ENCODE data around the gene TMEM130.

DNA sequence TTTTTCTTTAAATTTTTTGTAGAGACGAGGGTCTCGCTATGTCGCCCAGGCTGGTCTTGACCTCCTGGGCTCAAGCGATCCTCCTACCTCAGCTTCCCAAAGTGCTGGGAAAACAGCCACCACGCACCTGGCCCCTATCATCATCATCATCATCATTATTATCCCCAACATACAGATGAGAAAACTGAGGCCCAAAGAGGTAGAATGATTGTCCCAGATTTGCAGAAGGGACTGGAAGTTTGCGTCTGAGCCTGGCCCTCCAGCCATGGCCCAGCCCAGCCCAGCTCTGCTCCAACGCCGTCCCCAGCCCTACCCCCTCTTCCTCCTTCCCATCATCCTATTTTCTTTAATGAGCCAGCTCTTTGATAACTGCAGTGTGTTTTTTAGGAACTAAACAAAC is 34.9 kb downstream of the TMEM130 start:
- TF ChIP-seq, protein P1, sequence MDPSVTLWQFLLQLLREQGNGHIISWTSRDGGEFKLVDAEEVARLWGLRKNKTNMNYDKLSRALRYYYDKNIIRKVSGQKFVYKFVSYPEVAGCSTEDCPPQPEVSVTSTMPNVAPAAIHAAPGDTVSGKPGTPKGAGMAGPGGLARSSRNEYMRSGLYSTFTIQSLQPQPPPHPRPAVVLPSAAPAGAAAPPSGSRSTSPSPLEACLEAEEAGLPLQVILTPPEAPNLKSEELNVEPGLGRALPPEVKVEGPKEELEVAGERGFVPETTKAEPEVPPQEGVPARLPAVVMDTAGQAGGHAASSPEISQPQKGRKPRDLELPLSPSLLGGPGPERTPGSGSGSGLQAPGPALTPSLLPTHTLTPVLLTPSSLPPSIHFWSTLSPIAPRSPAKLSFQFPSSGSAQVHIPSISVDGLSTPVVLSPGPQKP (IDR thresholded peaks at IDR 0.05; ENCODE audit: low read depth, low read length) = no peak
- no peak for TF ChIP-seq CEBPB (IDR thresholded peaks at IDR 0.05)
- TF ChIP-seq, protein P2, sequence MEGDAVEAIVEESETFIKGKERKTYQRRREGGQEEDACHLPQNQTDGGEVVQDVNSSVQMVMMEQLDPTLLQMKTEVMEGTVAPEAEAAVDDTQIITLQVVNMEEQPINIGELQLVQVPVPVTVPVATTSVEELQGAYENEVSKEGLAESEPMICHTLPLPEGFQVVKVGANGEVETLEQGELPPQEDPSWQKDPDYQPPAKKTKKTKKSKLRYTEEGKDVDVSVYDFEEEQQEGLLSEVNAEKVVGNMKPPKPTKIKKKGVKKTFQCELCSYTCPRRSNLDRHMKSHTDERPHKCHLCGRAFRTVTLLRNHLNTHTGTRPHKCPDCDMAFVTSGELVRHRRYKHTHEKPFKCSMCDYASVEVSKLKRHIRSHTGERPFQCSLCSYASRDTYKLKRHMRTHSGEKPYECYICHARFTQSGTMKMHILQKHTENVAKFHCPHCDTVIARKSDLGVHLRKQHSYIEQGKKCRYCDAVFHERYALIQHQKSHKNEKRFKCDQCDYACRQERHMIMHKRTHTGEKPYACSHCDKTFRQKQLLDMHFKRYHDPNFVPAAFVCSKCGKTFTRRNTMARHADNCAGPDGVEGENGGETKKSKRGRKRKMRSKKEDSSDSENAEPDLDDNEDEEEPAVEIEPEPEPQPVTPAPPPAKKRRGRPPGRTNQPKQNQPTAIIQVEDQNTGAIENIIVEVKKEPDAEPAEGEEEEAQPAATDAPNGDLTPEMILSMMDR (IDR thresholded peaks at IDR 0.05) = no peak
- TF ChIP-seq, protein P3, sequence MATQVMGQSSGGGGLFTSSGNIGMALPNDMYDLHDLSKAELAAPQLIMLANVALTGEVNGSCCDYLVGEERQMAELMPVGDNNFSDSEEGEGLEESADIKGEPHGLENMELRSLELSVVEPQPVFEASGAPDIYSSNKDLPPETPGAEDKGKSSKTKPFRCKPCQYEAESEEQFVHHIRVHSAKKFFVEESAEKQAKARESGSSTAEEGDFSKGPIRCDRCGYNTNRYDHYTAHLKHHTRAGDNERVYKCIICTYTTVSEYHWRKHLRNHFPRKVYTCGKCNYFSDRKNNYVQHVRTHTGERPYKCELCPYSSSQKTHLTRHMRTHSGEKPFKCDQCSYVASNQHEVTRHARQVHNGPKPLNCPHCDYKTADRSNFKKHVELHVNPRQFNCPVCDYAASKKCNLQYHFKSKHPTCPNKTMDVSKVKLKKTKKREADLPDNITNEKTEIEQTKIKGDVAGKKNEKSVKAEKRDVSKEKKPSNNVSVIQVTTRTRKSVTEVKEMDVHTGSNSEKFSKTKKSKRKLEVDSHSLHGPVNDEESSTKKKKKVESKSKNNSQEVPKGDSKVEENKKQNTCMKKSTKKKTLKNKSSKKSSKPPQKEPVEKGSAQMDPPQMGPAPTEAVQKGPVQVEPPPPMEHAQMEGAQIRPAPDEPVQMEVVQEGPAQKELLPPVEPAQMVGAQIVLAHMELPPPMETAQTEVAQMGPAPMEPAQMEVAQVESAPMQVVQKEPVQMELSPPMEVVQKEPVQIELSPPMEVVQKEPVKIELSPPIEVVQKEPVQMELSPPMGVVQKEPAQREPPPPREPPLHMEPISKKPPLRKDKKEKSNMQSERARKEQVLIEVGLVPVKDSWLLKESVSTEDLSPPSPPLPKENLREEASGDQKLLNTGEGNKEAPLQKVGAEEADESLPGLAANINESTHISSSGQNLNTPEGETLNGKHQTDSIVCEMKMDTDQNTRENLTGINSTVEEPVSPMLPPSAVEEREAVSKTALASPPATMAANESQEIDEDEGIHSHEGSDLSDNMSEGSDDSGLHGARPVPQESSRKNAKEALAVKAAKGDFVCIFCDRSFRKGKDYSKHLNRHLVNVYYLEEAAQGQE (IDR thresholded peaks at IDR 0.05) = no peak
- TF ChIP-seq RARB (CRISPR knock-in tag; IDR thresholded peaks at IDR 0.05) = no peak
- TF ChIP-seq POLR2A (IDR thresholded peaks at IDR 0.05; ENCODE audit: low read length) = no peak
- no peak for TF ChIP-seq PHF8 (IDR thresholded peaks at IDR 0.05; ENCODE audit: borderline replicate concordance, low read depth)

Measured in A549 (cell line).